RWPE2 (cell line): ENCODE results near the gene IL17RD.

Experiments
- ATAC-seq: fragments of 200-7000 bp; cut with Tn5 transposase; 3 replicates; pipeline ENCODE4 v1.9.1; 2021; ENCODE audit warnings: low read depth
- DNase-seq: peaks from one replicate; pipeline ENCODE4 v3.0.0-alpha.2; 2020; ENCODE audit warnings: low spot score
- H3K27ac ChIP-seq: fragments of 450-650 bp; 2 replicates; pipeline ENCODE4 v1.5.1; 2017; ENCODE audit warnings: mild to moderate bottlenecking; ENCODE audit not compliant: poor library complexity, severe bottlenecking
- H3K27me3 ChIP-seq: fragments of 250-450 bp; sonication (Bioruptor Pico); 2 replicates; pipeline ENCODE4 v1.5.1; 2021; ENCODE audit warnings: mild to moderate bottlenecking, moderate library complexity; ENCODE audit not compliant: insufficient read depth, poor library complexity, severe bottlenecking
- H3K36me3 ChIP-seq: fragments of 250-450 bp; sonication (Bioruptor Pico); 2 replicates; pipeline ENCODE4 v1.5.1; 2020; ENCODE audit warnings: low read depth, mild to moderate bottlenecking, moderate library complexity
- H3K4me1 ChIP-seq: fragments of 250-450 bp; sonication (Bioruptor Pico); 2 replicates; pipeline ENCODE4 v1.5.1; 2021; ENCODE audit warnings: mild to moderate bottlenecking, moderate library complexity; ENCODE audit not compliant: insufficient read depth, poor library complexity, severe bottlenecking
- H3K4me3 ChIP-seq: fragments of 250-450 bp; sonication (Bioruptor Pico); 2 replicates; pipeline ENCODE4 v1.5.1; 2021; ENCODE audit warnings: mild to moderate bottlenecking, moderate library complexity; ENCODE audit not compliant: severe bottlenecking
- H3K9me3 ChIP-seq: fragments of 250-450 bp; sonication (Bioruptor Pico); 2 replicates; pipeline ENCODE4 v1.5.1; 2021; ENCODE audit warnings: mild to moderate bottlenecking, moderate library complexity; ENCODE audit not compliant: severe bottlenecking
- CTCF ChIP-seq: fragments of 450-650 bp; IDR thresholded peaks from one replicate; pipeline ENCODE4 v1.5.1; 2017; ENCODE audit warnings: mild to moderate bottlenecking, moderate library complexity; ENCODE audit not compliant: poor library complexity, severe bottlenecking

Gene IL17RD

GRCh38 chr3:57074135-57074534, 91.0 kb downstream of the IL17RD start:
- Histone ChIP-seq H3K27ac (no peak overlapping the region), H3K4me1 (peaks cover 3% of the 10 kb centered on the region), H3K27me3 (no peaks in the 10 kb centered on the region), H3K9me3 (no peaks in the 10 kb centered on the region), H3K36me3 (no peaks in the 10 kb centered on the region), H3K4me3 (no peak overlapping the region)
- no peak for TF ChIP-seq CTCF
- DNase-seq = no peak
- ATAC-seq = no peak

GRCh38 chr3:57073628-57074027, 91.5 kb downstream of the IL17RD start:
- TF ChIP-seq CTCF = no peak
- Histone ChIP-seq H3K9me3 (no peaks in the 10 kb centered on the region), H3K27me3 (no peaks in the 10 kb centered on the region), H3K27ac (no peak overlapping the region), H3K36me3 (no peaks in the 10 kb centered on the region), H3K4me1 (peaks cover 8% of the 10 kb centered on the region), H3K4me3 (no peak overlapping the region)
- DNase-seq (no peak), ATAC-seq (no peak)

GRCh38 chr3:57069503-57069902, 95.7 kb downstream of the IL17RD start:
- H3K4me3 ChIP-seq = no peak overlapping the region
- no peaks in the 10 kb centered on the region for H3K36me3 ChIP-seq
- peak overlapping the region; percentile 84 for H3K27ac ChIP-seq
- H3K27me3 ChIP-seq = no peaks in the 10 kb centered on the region
- H3K9me3 ChIP-seq = no peaks in the 10 kb centered on the region
- TF ChIP-seq CTCF = no peak
- H3K4me1 ChIP-seq = peaks cover 15% of the 10 kb centered on the region
- ATAC-seq (no peak), DNase-seq (no peak)

GRCh38 chr3:57068437-57069089, 96.6 kb downstream of the IL17RD start:
- Histone ChIP-seq H3K4me3 (no peak overlapping the region), H3K9me3 (no peaks in the 10 kb centered on the region), H3K27me3 (no peaks in the 10 kb centered on the region), H3K27ac (peak overlapping the region; percentile 84), H3K4me1 (peaks cover 15% of the 10 kb centered on the region), H3K36me3 (no peaks in the 10 kb centered on the region)
- DNase-seq (peak; percentile 78), ATAC-seq (peak; percentile 93)
- no peak for TF ChIP-seq CTCF

- Histone ChIP-seq H3K27me3 (no peaks in the 10 kb centered on the region), H3K4me3 (no peak overlapping the region), H3K9me3 (no peaks in the 10 kb centered on the region), H3K36me3 (no peaks in the 10 kb centered on the region), H3K4me1 (peaks cover 19% of the 10 kb centered on the region), H3K27ac (no peak overlapping the region)
- no peak for TF ChIP-seq CTCF
- DNase-seq = no peak
- ATAC-seq = no peak
These were observed 98.7 kb downstream of the IL17RD start for GRCh38 chr3:57066471-57066870.
